H1 (cell line): ENCODE data around the gene TRMT10B. TPM values are rescaled to one million over a fixed set of nuclear protein-coding genes. Genes with fewer than 3 reads are reported as not detected.

Experiments used
- CTCF ChIA-PET: fragments of 300-600 bp; sonication (Branson Sonifier 250); formaldehyde crosslinking; loops from one replicate; lab custom pipeline; 2021; ENCODE audit not compliant: partially characterized antibody; lab: Charles Lee
- POLR2A ChIA-PET: fragments of 300-600 bp; sonication (Branson Sonifier 250); formaldehyde crosslinking; loops from one replicate; lab custom pipeline; 2021; ENCODE audit warnings: inconsistent platforms; ENCODE audit not compliant: partially characterized antibody; lab: Charles Lee
- DNase-seq, 2 experiments: peaks; one replicate each; pipeline versions ENCODE4 v3.0.0 to v3.0.0-alpha.2; 2010 to 2022; ENCODE audit warnings: low spot score in 2 of 2, low read depth in 1 of 2, mixed read lengths in 1 of 2
- FAIRE-seq: peaks from 2 replicates; lab custom pipeline; 2011; peaks lifted over from hg19 to GRCh38; lab: Jason Lieb, UNC
- H2AFZ ChIP-seq: 2 replicates; pipeline ENCODE4 v1.8.1; 2012; ENCODE audit warnings: low read length, inconsistent platforms
- H2AK5ac ChIP-seq: 2 replicates; pipeline ENCODE4 v1.6.1; 2013; ENCODE audit warnings: low read depth, low read length
- H2BK120ac ChIP-seq: replicated peaks from 2 replicates; pipeline ENCODE3; 2013; ENCODE audit warnings: low read depth, low read length, inconsistent platforms
- H2BK12ac ChIP-seq: 2 replicates; pipeline ENCODE4 v1.6.1; 2013; ENCODE audit warnings: low read depth, low read length
- H2BK15ac ChIP-seq: 2 replicates; pipeline ENCODE4 v1.6.1; 2013; ENCODE audit warnings: low read length
- H2BK20ac ChIP-seq: 2 replicates; pipeline ENCODE4 v1.6.1; 2013; ENCODE audit warnings: low read length
- H2BK5ac ChIP-seq: 2 replicates; pipeline ENCODE4 v1.6.1; 2013; ENCODE audit warnings: low read depth, low read length
- H3K14ac ChIP-seq: 2 replicates; pipeline ENCODE4 v1.6.1; 2013; ENCODE audit warnings: inconsistent platforms; ENCODE audit not compliant: insufficient read length
- H3K18ac ChIP-seq: 2 replicates; pipeline ENCODE4 v1.6.1; 2013; ENCODE audit warnings: low read length; ENCODE audit errors: extremely low read depth
- H3K23ac ChIP-seq: 2 replicates; pipeline ENCODE4 v1.6.1; 2013; ENCODE audit warnings: inconsistent platforms; ENCODE audit not compliant: insufficient read length
- H3K23me2 ChIP-seq: 2 replicates; pipeline ENCODE4 v1.6.1; 2013; ENCODE audit warnings: low read depth, low read length
- H3K27ac ChIP-seq: 2 replicates; pipeline ENCODE4 v1.6.1; 2011; ENCODE audit warnings: low read depth, low read length, inconsistent platforms
- H3K27me3 ChIP-seq, 4 experiments: replicated peaks in 1 of 4; 1 replicate in 1 of 4; 2 replicates in 3 of 4; pipeline versions ENCODE4 v1.6.1 to v1.8.1; 2011 to 2013; ENCODE audit warnings: low read length in 3 of 4, mild to moderate bottlenecking in 3 of 4, inconsistent platforms in 2 of 4, mixed read lengths in 2 of 4, moderate library complexity in 1 of 4; ENCODE audit not compliant: control insufficient read depth in 3 of 4, insufficient read depth in 3 of 4; ENCODE audit errors: extremely low read depth in 1 of 4
- H3K36me3 ChIP-seq, 4 experiments: 2 replicates each; pipeline versions ENCODE4 v1.6.1 to v1.8.1; 2011 to 2013; ENCODE audit warnings: mild to moderate bottlenecking in 4 of 4, low read length in 3 of 4, moderate library complexity in 2 of 4, control low read depth in 1 of 4, inconsistent platforms in 1 of 4; ENCODE audit not compliant: insufficient read depth in 4 of 4, control insufficient read depth in 2 of 4
- H3K4ac ChIP-seq: replicated peaks from 2 replicates; pipeline ENCODE3; 2013; ENCODE audit warnings: low read length, low read depth, mixed read lengths, inconsistent platforms; ENCODE audit not compliant: insufficient read length
- H3K4me1 ChIP-seq, 4 experiments: replicated peaks in 1 of 4; 1 replicate in 1 of 4; 2 replicates in 3 of 4; pipeline versions ENCODE4 v1.6.1 to v1.8.1; 2011 to 2013; ENCODE audit warnings: low read length in 3 of 4, inconsistent platforms in 2 of 4, mixed read lengths in 1 of 4; ENCODE audit not compliant: insufficient read depth in 4 of 4, control insufficient read depth in 3 of 4
- H3K4me2 ChIP-seq, 2 experiments: 2 replicates each; pipeline versions ENCODE4 v1.6.1 to v1.8.1; 2011 to 2013; ENCODE audit warnings: low read depth in 2 of 2, low read length in 2 of 2, control low read depth in 1 of 2, inconsistent platforms in 1 of 2, mild to moderate bottlenecking in 1 of 2; ENCODE audit not compliant: insufficient read depth in 1 of 2
- H3K4me3 ChIP-seq, 4 experiments: fragments of 200-600, 300-600 bp in 1 of 4; sonication (generic), shearing (Covaris generic), sonication (Bioruptor Twin) in 1 of 4; 2 replicates each; pipeline versions ENCODE4 v1.5.1 to v1.8.1; 2011 to 2016; ENCODE audit warnings: low read length in 4 of 4, low read depth in 3 of 4, control low read depth in 2 of 4, inconsistent platforms in 2 of 4, mild to moderate bottlenecking in 2 of 4, mixed read lengths in 1 of 4, moderate library complexity in 1 of 4; ENCODE audit not compliant: insufficient read depth in 2 of 4; ENCODE audit errors: extremely low read depth in 1 of 4
- H3K56ac ChIP-seq: replicated peaks from 2 replicates; pipeline ENCODE3; 2013; ENCODE audit warnings: low read depth, mild to moderate bottlenecking, mixed read lengths, low read length, inconsistent platforms; ENCODE audit not compliant: insufficient read length
- H3K79me1 ChIP-seq: 2 replicates; pipeline ENCODE4 v1.6.1; 2013; ENCODE audit warnings: low read depth, low read length, control low read depth
- H3K79me2 ChIP-seq, 2 experiments: 2 replicates each; pipeline versions ENCODE4 v1.6.1 to v1.8.1; 2012 to 2013; ENCODE audit warnings: low read length in 2 of 2, mild to moderate bottlenecking in 2 of 2, inconsistent platforms in 1 of 2; ENCODE audit not compliant: insufficient read depth in 2 of 2, control insufficient read depth in 1 of 2
- H3K9ac ChIP-seq, 4 experiments: replicated peaks in 1 of 4; 1 replicate in 1 of 4; 2 replicates in 3 of 4; pipeline versions ENCODE4 v1.6.1 to v1.8.1; 2011 to 2013; ENCODE audit warnings: low read depth in 3 of 4, low read length in 3 of 4, control low read depth in 2 of 4, mild to moderate bottlenecking in 2 of 4, moderate library complexity in 2 of 4, inconsistent platforms in 1 of 4; ENCODE audit errors: extremely low read depth in 1 of 4
- H3K9me3 ChIP-seq, 2 experiments: 2 replicates each; pipeline versions ENCODE4 v1.6.1 to v1.8.1; 2012 to 2013; ENCODE audit warnings: mild to moderate bottlenecking in 2 of 2, moderate library complexity in 2 of 2, control low read depth in 1 of 2, inconsistent platforms in 1 of 2, low read depth in 1 of 2, low read length in 1 of 2, mixed read lengths in 1 of 2; ENCODE audit not compliant: insufficient read depth in 2 of 2
- H4K20me1 ChIP-seq, 2 experiments: replicated peaks in 1 of 2; 2 replicates each; pipeline versions ENCODE3 to v1.8.1; 2011 to 2013; ENCODE audit warnings: inconsistent platforms in 2 of 2, low read length in 2 of 2, mild to moderate bottlenecking in 1 of 2; ENCODE audit not compliant: insufficient read depth in 2 of 2, control insufficient read depth in 1 of 2
- H4K5ac ChIP-seq: 2 replicates; pipeline ENCODE4 v1.6.1; 2013; ENCODE audit warnings: low read length, low read depth, mixed read lengths, inconsistent platforms; ENCODE audit not compliant: insufficient read length
- H4K8ac ChIP-seq: 2 replicates; pipeline ENCODE4 v1.8.0; 2013; ENCODE audit warnings: mild to moderate bottlenecking, moderate library complexity, low read length, inconsistent platforms; ENCODE audit not compliant: insufficient read depth; ENCODE audit errors: extremely low read depth
- H4K91ac ChIP-seq: replicated peaks from 2 replicates; pipeline ENCODE3; 2013; ENCODE audit warnings: low read length, mixed read lengths, inconsistent platforms; ENCODE audit not compliant: insufficient read length
- CHD1 ChIP-seq: IDR thresholded peaks from 2 replicates; pipeline ENCODE4 v1.6.1; 2012; ENCODE audit warnings: low read depth, low read length, improper control_type of control experiment
- HDAC6 ChIP-seq: IDR thresholded peaks from one replicate; pipeline ENCODE4 v1.7.1; 2012; ENCODE audit warnings: low read depth, mild to moderate bottlenecking, inconsistent platforms, low read length, moderate library complexity
- MAFK ChIP-seq: IDR thresholded peaks from 2 replicates; pipeline ENCODE4 v1.6.1; 2012; ENCODE audit warnings: low read depth, mild to moderate bottlenecking, improper control_type of control experiment, low read length
- RAD21 ChIP-seq, 2 experiments: IDR thresholded peaks in 1 of 2; conservative IDR thresholded peaks in 1 of 2; 2 replicates each; pipeline ENCODE4 v1.6.1; 2011; ENCODE audit warnings: low read depth in 2 of 2, low read length in 2 of 2, improper control_type of control experiment in 1 of 2, inconsistent platforms in 1 of 2, mild to moderate bottlenecking in 1 of 2, moderate library complexity in 1 of 2
- SP2 ChIP-seq: IDR thresholded peaks from 2 replicates; pipeline ENCODE4 v1.6.1; 2012; ENCODE audit warnings: mild to moderate bottlenecking, low read length, inconsistent platforms
- WGBS, 2 experiments: shearing (Covaris generic) in 1 of 2; methylation state at CpG; one replicate each; pipeline versions ENCODE4 v1.1.6 to v1.1.7; 2013 to 2015; ENCODE audit warnings: low lambda C conversion rate in 2 of 2, mixed read lengths in 2 of 2, inconsistent platforms in 1 of 2, low coverage in 1 of 2, missing lambda C conversion rate in 1 of 2; ENCODE audit not compliant: insufficient replicate concordance in 2 of 2, insufficient coverage in 1 of 2, insufficient read length in 1 of 2; ENCODE audit errors: extremely low coverage in 1 of 2, missing lambda C conversion rate in 1 of 2; 5-methylcytosine and 5-hydroxymethylcytosine counted together
- polyA plus RNA-seq, 7 experiments: library from polyadenylated mRNA; depleted of rRNA in 3 of 7; stranded (reverse) in 5 of 7; unstranded in 2 of 7; fragments of >200 nt in 5 of 7; fragments of 200-250 nt in 2 of 7; gene quantifications; 1 replicate in 5 of 7; 2 replicates in 1 of 7; 4 replicates in 1 of 7; pipeline versions ENCODE4 v1.2.1 to v1.2.3, GENCODE V29; 2011 to 2013; ENCODE audit warnings: missing spikeins in 2 of 7, mixed read lengths in 2 of 7
- total RNA-seq: library from RNA; stranded (reverse); fragmentation: NEBNext Ultra II Directional; extraction: Animal tissue kit (Norgen Biotek cat#: 25700); gene quantifications from 2 replicates; pipeline ENCODE4 v1.2.1, GENCODE V29; 2021
- TF ChIP-seq, protein P1 (sequence below): IDR thresholded peaks from 2 replicates; pipeline ENCODE4 v1.6.1; 2012; ENCODE audit warnings: low read length, inconsistent platforms

TRMT10B gene
- total and polyA plus RNA-seq, 2 of the 8 experiments (the other 6 are each of a cell fraction or from before 2014, with no cell fraction given): 2.4 to 4.5 TPM

DNA sequence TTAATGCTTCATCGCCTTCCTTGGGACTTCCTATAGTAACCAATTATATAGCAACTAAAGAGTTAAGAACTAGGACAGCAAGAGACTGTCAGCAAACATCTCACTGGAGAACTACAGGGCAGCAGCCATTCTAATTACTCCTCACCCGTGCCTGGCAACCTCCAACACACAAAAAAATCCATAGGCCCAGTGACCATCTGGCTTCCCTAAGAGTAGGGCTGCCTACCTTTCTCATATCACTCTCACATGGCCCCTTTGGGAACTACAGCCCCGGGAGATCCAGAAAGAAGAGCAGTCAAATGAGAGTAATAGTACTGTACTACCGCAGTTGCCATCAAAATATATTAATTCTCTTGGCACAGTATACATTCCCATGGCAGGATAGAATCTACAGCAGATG, 52.7 kb downstream of the TRMT10B start:
- ChIA-PET CTCF (interaction anchor here (0.6 kb wide), 1 partner anchor 37 kb away, joined by 4 read pairs; no protein-coding TSS in a partner anchor), POLR2A (no interaction called here)
- H3K79me2 ChIP-seq: peaks cover 0 to 24% of the 10 kb centered on the region in 2 experiments; a peak in 2 of 4 replicates
- H2BK12ac ChIP-seq: no peak overlapping the region
- no peaks in the 10 kb centered on the region for H3K27me3 ChIP-seq
- no peak overlapping the region for H3K18ac ChIP-seq
- H2BK20ac ChIP-seq: no peak overlapping the region
- no peak overlapping the region for H3K9ac ChIP-seq
- no peak overlapping the region for H3K27ac ChIP-seq
- no peak for FAIRE-seq
- peaks cover 5% of the 10 kb centered on the region; the same call in 1 of the 2 replicates for H3K23me2 ChIP-seq
- no peak for DNase-seq
- H3K4me1 ChIP-seq: peaks cover 2 to 6% (median 5%) of the 10 kb centered on the region in 4 experiments; a peak in 5 of 7 replicates
- no peak overlapping the region for H2BK120ac ChIP-seq
- 84% methylated on average over 4 of the region's 4 CpGs; no CpG with 5 or more reads in 1 of the 2 experiments for WGBS, 2 experiments
- H3K23ac ChIP-seq: no peak overlapping the region
- H4K5ac ChIP-seq: no peak overlapping the region
- no peak overlapping the region for H3K14ac ChIP-seq
- no peak overlapping the region for H3K4me2 ChIP-seq
- H3K9me3 ChIP-seq: no peaks in the 10 kb centered on the region
- H2AK5ac ChIP-seq: no peak overlapping the region
- no peak overlapping the region for H2BK15ac ChIP-seq
- H4K20me1 ChIP-seq: peaks cover 4 to 8% of the 10 kb centered on the region in 2 experiments
- no peaks in the 10 kb centered on the region for H3K36me3 ChIP-seq
- H2AFZ ChIP-seq: no peak overlapping the region
- H3K4me3 ChIP-seq: no peak overlapping the region
- no peak overlapping the region for H2BK5ac ChIP-seq
- no peak for TF ChIP-seq HDAC6
- no peak for TF ChIP-seq SP2
- TF ChIP-seq RAD21 (IDR thresholded peaks at IDR 0.05 in 1 of 2, conservative IDR thresholded peaks at IDR 0.05 in 1 of 2; ENCODE audit: low read depth in 2 of 2, low read length in 2 of 2): 0 out of 4 replicates have a peak, but pooled peaks of 1 of the 2 experiments have one; percentile 4
- TF ChIP-seq, protein P1, sequence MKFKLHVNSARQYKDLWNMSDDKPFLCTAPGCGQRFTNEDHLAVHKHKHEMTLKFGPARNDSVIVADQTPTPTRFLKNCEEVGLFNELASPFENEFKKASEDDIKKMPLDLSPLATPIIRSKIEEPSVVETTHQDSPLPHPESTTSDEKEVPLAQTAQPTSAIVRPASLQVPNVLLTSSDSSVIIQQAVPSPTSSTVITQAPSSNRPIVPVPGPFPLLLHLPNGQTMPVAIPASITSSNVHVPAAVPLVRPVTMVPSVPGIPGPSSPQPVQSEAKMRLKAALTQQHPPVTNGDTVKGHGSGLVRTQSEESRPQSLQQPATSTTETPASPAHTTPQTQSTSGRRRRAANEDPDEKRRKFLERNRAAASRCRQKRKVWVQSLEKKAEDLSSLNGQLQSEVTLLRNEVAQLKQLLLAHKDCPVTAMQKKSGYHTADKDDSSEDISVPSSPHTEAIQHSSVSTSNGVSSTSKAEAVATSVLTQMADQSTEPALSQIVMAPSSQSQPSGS: no peak
- no peak for TF ChIP-seq CHD1
- no peak for TF ChIP-seq MAFK
- H3K56ac ChIP-seq: no peak overlapping the region
- no peak overlapping the region for H4K8ac ChIP-seq
- H4K91ac ChIP-seq: no peak overlapping the region
- peaks cover 2% of the 10 kb centered on the region; the same call in 1 of the 2 replicates for H3K79me1 ChIP-seq
- no peak overlapping the region for H3K4ac ChIP-seq
